ENCODE results near the gene CDIP1.

DNA sequence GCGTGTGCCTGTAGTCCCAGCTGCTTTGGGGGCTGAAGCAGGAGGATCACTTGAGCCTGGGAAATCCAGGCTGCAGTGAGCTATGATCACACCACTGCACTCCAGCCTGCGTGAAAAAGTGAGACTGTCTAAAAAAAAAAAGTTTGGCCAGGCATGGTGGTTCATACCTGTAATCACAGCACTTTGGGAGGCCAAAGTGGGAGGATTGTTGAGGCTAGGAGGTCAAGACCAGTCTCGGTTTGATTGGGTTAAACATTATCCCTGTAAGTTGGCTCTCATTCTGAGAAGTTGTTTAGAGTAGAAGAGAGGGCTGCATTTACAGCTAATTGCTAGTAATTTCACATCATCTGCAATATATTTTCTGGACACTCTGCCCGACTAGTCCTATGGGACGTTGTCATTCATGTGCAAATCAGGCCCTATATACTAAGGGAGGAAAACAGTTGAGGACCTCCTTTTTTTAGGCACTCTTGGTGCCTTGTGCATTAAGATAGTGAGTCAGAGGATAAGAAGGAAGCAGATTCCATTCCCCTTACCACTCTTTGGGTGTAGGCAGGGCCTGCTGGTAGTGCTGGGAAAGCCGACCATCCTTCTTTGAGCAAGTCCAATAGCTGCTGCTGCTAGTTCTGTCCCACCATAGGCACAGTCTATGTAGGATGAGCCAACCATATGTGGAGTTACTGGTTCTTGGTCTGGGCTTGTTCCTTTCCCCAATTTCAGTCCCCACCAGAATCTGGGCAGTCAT lies 43.7 kb downstream of the CDIP1 start:
- TF ChIP-seq CTCF (IDR thresholded peaks at IDR 0.05; ENCODE audit: low read depth, low read length, missing input control) (no peak), YY1 (IDR thresholded peaks at IDR 0.05) (no peak), GABPA (IDR thresholded peaks at IDR 0.05 in 1 of 2, conservative IDR thresholded peaks at IDR 0.05 in 1 of 2) (no peak), MAX (IDR thresholded peaks at IDR 0.05) (no peak), SP1 (IDR thresholded peaks at IDR 0.05) (no peak), JUND (IDR thresholded peaks at IDR 0.05) (no peak), FOXA1 (IDR thresholded peaks at IDR 0.05) (no peak), NR2F2 (IDR thresholded peaks at IDR 0.05) (no peak), TAF1 (conservative IDR thresholded peaks at IDR 0.05) (no peak), REST (IDR thresholded peaks at IDR 0.05) (no peak)
